Posterior cingulate gyrus (tissue), 11 donors: ENCODE measurements around the gene UBE2L3.
A peak's percentile ranks its signal among the peaks of the same experiment; 100 is the strongest.
"Not testable (repeated sequence)": the region's sequence is repeated elsewhere in the genome, so short reads cannot be mapped to it uniquely, and the experiment has no call there.

ENCODE experiments used
- DNase-seq, 10 donors: peaks; one replicate each; pipeline versions ENCODE4 v3.0.0 to v3.0.0-alpha.2; 2020 to 2021; ENCODE audit warnings: mixed read lengths in 3 of 10
- intact Hi-C: fragments of 100-400 bp; cut with DNase I; formaldehyde crosslinking; loops from one replicate; pipeline ENCODE4 v1.15.1; 2023

The UBE2L3 gene

DNA sequence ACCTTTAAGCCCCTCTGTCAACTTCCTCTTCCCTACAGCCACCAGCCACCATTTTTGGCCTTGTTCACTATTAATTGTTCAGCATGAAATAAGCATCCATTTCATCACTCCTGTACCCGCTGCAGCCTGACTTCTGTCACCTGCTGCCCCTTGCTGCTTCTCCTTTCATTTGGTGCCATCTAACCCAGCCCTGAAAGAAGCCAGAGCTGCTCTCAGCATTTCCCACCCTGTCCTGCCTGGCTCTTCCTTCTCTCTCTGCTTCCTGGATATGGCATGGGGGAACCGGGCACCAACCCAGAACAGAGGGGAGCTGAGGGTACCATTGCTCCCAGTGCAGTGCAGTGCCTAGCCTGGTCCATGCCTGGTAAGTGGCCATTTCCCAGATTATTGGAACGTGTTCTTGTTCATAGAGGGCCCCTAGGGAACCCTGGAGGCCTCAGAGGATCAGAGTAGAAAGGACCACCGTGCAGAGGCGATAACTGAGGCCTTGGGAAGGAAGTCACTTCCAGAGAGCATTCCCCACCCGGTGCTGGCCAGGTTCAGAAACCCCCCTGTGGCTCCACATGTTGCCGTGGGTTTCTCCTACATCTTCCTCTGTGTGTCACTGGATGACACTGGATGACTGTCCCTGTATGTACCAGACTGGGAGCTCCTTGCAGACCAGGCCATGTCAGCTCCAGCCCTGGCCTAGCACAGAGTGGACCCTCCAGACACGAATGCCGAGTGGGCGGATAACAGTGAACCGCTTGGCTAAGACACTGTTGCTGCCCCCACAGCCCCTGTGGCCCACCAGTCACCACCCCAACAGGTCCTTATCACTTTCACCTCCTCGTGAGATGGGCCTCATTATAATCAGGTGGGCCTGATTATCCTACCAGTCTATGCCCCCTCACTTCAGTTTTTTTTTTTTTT lies 57.6 kb downstream of the UBE2L3 start:
- intact Hi-C loops, result loop anchor here (5.0 kb wide), 1 partner anchor 43 kb away; no protein-coding TSS in a partner anchor

GRCh38 chr22:21626073-21626734 lies 58.7 kb downstream of the UBE2L3 start:
- DNase-seq, result peak in 1 of 10 donors; percentile 19
- intact Hi-C loops, result no loop called here

More for the DNA sequence above, 57.6 kb downstream of the UBE2L3 start:
- peak in 1 of 10 donors; percentile 37 for DNase-seq

DNA sequence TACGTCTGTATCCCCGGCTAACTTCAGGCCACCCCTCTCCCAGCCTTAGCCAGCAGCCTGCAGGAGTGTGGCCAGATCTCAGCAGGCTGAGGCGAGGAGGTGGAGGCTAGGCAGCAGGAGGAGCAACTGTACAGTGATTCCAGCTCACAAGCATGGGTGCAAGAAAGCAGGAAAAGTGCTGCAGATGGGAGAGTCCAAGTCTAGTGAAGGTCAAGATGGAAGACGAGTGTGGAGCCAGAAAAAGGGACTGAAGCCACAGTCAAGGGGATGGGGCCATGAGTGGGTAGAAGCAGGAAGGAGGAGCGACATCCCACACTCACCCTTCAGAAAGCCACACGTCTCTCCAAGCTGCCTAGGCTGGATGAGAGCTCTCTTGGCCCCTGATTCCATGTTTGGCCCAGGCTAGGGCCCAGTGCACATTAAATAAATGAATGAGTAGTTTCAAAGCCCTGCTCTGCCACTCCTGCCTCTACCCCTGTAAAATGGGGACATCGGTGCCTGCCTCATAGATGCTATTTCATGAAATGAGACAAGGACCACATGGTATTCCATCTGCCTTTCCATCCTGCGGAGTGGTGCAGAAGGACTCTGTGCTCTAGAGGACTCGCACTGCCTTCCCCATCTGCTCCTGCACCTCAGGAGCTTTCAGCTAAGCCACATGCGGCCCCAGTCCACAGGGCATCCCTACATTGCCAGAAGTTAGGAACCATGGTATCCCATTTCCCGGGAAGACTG lies 59.4 kb downstream of the UBE2L3 start:
- peak in 2 of 10 donors; percentile 12 to 77 for DNase-seq
- intact Hi-C loops, result no loop called here

GRCh38 chr22:21628386-21629254 lies 61.1 kb downstream of the UBE2L3 start:
- peak in 2 of 10 donors; percentile 61 to 85 for DNase-seq
- intact Hi-C loops, result no loop called here

DNA sequence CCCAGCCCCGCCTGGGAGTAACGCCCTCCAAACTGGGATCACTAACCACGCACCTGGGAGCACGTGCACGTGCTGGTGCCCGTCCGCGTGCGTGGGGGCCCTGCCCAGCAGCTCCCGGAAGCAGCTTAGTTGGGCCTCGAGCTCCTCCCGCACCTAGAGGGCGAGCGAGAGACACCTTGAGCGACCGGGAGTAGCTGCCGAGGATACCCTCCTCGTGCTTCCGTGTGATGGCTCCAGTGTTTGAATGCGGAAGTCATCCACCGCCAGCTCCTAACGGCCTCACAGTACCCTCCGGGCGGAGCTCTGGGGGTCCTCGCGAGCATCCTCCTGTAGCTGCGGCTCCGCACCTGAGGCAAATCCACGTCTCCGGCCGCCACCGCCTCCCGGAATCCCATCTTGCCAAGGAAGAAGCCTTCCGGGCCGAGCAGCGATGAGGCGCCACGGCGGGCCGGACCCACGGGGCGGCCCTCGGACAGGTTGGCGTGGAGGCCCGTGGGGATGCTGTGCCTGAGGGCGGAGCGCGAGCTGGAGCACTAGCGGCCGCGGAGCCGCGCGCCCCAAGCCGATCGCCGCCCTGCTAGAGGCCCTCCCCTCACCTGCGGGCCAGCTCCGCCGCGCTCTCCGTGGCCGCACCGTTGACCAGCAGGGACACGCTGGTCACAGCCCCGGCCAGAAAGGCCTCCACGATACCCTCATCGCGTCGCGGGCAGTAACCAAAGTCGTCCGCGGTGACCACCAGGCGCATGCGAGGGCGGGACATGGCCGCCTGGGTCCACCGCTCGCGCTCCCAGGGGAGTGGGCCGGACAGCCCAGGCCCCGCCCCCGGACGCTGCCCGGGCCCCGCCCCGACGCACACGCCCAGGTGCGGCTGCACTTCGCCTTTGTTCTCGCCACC lies 62.0 kb downstream of the UBE2L3 start, which contains the start of gene YDJC:
Gene YDJC, minus strand, starts transcription at position 768 of the 895 bp plus-strand sequence. Its CDS starts 8 bp downstream, at position 760.
- DNase-seq, result peak in 9 of 10 donors; percentile 84 to 99 (median 92)
- intact Hi-C loops, result no loop called here

- intact Hi-C loops, result no loop called here
- peak in 1 of 10 donors; percentile 36 for DNase-seq
These were observed 63.5 kb downstream of the UBE2L3 start for GRCh38 chr22:21631025-21631424.

DNA sequence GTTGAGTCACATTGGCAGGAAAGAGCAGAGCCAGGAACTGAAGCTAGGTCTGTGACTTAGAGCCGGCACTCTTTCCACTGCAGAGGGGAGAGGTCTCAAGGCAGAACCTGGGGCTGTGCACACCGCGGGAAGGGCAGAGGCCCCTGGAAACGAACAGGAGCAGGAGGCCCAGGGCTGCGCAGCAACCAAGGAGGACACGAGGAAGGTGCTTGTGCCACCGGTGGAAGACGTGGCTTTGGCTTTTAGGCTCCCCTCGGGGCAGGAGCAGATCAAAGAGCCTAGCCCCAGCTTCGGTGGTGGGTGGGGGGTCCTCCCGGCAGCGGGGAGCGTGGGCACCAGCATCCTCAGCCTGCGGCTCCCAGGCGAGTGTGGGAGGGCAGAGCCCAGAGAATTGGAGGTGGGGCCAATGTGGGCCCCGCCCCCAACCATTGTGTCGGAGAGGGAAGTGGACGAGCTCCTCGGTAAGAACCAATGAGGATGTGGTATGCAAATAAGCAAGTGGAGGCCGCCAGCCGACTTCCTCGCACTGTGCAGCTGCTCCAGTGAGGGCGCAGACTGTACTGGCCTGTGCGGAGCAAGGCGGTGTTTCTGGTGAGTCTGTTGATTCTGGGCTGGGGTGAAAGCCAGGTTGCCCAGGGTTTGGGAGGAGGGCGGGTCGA lies 64.9 kb downstream of the UBE2L3 start, which contains the start of gene CCDC116:
Gene CCDC116, plus strand, starts transcription at position 524 of the 659 bp plus-strand sequence. CDS start 422 bp downstream, outside the sequence.
- DNase-seq, result peak in 2 of 10 donors; percentile 66 to 81
- intact Hi-C loops, result no loop called here

- intact Hi-C loops, result no loop called here
- peak in 2 of 10 donors; percentile 44 to 72 for DNase-seq
These were observed 65.4 kb downstream of the UBE2L3 start for GRCh38 chr22:21632931-21633330.

GRCh38 chr22:21633481-21633880 lies 66.0 kb downstream of the UBE2L3 start:
- DNase-seq, result peak in 2 of 10 donors; percentile 7 to 18
- intact Hi-C loops, result no loop called here

DNA sequence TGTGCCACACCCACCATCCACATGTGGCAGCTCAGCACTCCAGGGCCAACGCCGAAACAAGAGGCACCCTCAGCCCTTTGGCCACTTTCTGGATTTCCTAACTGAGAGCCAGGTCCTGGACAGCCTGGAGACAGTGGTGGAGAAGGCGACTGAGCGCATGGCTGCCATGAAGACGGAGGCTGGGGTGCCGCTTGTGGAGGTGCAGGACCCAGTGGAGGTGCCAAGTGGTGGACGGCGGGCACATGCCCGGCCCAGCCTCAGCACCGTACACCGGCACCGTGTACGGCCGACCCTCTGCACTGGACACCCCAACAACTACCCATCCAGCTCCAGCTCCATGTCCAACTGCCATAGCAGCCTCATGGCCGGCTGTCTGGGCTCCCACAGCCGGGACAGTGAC lies 66.6 kb downstream of the UBE2L3 start:
- intact Hi-C loops, result no loop called here
- peak in 2 of 10 donors; percentile 39 to 84 for DNase-seq

DNA sequence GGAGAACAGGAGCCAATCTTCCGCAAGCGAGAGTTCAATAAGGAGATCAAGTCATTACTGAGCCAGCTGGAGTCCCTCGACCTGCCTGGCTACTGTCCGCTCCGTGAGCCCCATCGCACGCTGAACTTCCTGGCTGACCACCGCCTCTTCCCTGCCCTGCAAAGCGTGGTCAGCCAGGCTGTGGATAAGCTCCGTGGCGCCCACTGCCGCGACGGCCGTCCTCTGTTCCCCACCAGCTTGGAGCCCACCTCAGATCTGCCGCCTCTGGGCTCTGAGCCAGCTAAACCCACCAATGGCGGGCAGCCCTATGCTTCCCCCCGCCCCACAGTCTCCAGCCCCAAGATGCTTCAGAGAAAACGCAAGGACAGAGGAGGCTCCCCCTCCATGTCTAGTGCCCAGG lies 67.3 kb downstream of the UBE2L3 start:
- peak in 2 of 10 donors; percentile 65 to 67 for DNase-seq
- intact Hi-C loops, result no loop called here

- intact Hi-C loops, result no loop called here
- DNase-seq, result peak in 2 of 10 donors; percentile 49 to 53
These were observed 68.4 kb downstream of the UBE2L3 start for GRCh38 chr22:21635771-21636510.

DNA sequence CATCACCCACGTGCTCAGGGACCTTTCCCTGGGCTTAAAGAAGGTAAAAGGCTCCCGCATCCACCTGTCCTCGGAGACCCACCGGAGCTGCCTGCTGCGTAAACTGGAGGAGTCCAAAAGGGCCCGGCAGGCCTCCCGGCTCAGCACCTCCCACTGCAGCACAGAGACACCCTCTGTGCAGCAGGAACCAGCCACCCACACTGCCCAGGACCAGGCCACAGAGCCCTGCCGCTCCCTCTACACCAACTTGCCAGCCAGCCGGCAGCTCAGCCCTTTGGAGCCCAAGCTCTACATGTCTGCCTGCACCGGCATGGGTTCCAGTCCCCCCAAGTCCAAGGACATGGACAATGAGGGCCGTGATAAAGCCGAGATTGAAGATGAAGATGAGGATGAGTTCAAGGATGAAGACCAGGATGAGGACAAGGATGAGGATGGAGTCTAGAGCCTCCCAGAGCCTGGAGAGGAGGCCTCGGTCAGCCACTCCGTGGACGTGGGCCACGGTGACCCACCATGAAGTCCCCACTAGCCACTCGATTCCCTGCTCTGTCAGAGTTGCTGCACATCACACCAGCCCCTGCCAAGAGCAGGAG lies 69.2 kb downstream of the UBE2L3 start:
- intact Hi-C loops, result no loop called here
- peak in 3 of 10 donors; percentile 39 to 83 (median 50) for DNase-seq

DNA sequence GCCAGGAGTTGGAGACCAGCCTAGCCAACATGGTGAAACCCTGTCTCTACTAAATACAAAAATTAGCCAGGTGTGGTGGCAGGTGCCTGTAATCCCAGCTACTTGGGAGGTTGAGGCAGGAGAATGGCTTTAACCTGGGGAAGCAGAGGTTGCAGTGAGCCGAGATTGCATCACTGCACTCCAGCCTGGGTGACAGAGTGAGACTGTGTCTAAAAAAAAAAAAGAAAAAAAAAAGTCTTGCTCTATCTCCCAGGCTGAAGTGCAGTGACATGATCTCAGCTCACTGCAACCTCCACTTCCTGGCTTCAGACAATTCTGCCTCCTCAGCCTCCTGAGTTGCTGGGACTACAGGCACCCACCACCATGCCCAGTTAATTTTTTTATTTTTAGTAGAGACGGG lies 69.9 kb downstream of the UBE2L3 start:
- intact Hi-C loops, result not testable (repeated sequence)
- peak in 1 of 10 donors; percentile 3 for DNase-seq

DNA sequence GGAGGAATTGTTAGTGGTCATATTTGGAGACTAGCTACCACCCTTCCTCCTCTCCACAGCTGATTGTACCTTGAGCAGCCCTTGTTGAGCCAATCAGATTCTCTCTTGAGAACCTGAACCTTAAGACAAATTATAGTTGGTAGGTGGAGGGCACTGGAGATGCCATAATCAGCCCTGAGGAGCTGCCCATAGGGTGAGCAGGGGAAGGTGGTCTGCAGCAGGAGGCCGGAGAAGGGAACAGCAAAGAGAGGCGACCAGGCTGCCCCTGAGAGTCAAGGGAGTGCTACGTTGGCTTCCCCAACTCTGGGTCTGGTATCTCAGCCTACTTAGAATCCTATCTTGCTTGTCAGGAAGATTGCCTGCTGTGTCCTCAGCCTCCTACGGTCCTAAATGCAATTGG lies 71.8 kb downstream of the UBE2L3 start:
- peak in 1 of 10 donors; percentile 6 for DNase-seq
- intact Hi-C loops, result no loop called here

- no peak for DNase-seq
These were observed 73.3 kb downstream of the UBE2L3 start for GRCh38 chr22:21640810-21641209.

DNA sequence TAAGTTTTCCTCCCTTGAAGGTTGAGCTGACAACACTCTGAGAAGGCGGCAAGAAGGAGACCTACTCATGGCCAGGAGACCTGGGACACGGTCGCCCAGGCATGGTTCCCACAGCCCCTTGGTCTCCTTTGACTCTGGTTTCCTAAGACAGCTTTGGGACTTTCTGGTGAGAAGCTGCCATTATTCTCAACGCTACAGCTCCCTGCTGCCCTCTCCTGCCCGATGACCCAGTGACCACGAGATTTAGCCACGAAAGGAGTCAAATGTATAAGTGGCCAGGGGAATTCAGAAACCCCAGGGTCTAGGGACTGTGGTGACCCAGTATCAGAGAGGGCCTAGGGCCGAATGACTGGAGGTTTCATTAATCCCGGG lies 73.9 kb downstream of the UBE2L3 start:
- DNase-seq, result peak in 2 of 10 donors; percentile 23 to 44
- intact Hi-C loops, result no loop called here

More at GRCh38 chr22:21640810-21641209, 73.3 kb downstream of the UBE2L3 start:
- intact Hi-C loops, result no loop called here
